ENCODE data around the gene CD3G. TPM values are rescaled to one million over a fixed set of nuclear protein-coding genes. Genes with fewer than 3 reads are reported as not detected.
"Not testable (repeated sequence)": the region's sequence is repeated elsewhere in the genome, so short reads cannot be mapped to it uniquely, and the experiment has no call there.

The CD3G gene
- total RNA-seq, 4 donors from 2014 or later = 0.12 to 0.59 (median 0.37) TPM

- no peak for DNase-seq (ENCODE audit: low spot score in 2 of 2)
- intact Hi-C loops (cut with DNase I; ENCODE audit: low total_unique reads) = no loop called here
- H3K4me3 ChIP-seq (ENCODE audit: low read depth, poor library complexity, severe bottlenecking) = peak overlapping the region; percentile 99
- WGBS, 2 donors = 1% methylated on average over 22 of the region's 22 CpGs
- TF ChIP-seq, protein P1, sequence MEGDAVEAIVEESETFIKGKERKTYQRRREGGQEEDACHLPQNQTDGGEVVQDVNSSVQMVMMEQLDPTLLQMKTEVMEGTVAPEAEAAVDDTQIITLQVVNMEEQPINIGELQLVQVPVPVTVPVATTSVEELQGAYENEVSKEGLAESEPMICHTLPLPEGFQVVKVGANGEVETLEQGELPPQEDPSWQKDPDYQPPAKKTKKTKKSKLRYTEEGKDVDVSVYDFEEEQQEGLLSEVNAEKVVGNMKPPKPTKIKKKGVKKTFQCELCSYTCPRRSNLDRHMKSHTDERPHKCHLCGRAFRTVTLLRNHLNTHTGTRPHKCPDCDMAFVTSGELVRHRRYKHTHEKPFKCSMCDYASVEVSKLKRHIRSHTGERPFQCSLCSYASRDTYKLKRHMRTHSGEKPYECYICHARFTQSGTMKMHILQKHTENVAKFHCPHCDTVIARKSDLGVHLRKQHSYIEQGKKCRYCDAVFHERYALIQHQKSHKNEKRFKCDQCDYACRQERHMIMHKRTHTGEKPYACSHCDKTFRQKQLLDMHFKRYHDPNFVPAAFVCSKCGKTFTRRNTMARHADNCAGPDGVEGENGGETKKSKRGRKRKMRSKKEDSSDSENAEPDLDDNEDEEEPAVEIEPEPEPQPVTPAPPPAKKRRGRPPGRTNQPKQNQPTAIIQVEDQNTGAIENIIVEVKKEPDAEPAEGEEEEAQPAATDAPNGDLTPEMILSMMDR (IDR thresholded peaks at IDR 0.05) = no peak
- no peak for TF ChIP-seq POLR2A (IDR thresholded peaks at IDR 0.05)
Measured at GRCh38 chr11:118401880-118402590, 57.9 kb downstream of the CD3G start.

DNA sequence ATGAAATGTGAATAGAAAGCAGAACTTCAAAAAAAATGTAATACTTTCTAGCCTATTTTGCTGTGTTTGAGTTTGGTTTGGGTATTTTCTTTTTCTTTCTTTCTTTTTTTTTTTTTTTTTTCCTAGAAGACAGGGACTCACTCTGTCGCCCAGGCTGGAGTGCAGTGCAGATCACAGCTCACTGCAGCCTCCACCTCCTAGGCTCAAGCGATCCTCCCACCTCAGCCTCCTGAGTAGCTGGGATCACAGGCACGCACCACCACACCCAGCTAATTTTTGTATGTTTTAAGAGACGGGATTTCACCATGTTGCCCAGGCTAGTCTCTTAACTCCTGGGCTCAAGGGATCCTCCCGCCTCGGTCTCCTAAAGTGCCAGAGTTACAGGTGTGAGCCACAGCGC lies 58.5 kb downstream of the CD3G start:
- intact Hi-C loops (cut with DNase I; ENCODE audit: low total_unique reads); H3K4me3 ChIP-seq (ENCODE audit: low read depth, poor library complexity, severe bottlenecking); DNase-seq (ENCODE audit: low spot score in 2 of 2): not testable (repeated sequence)
- WGBS, 2 donors = 73 to 79% methylated on average over 7 of the region's 7 CpGs

Other genes starting within 250 kb of the CD3G start
- 1 to 10 TPM in 3 of 4 donors, under 1 TPM in 1; 0.25 to 4.0 (median 1.9) TPM for gene SCN4B, start 191.5 kb upstream of the CD3G start, total RNA-seq
- gene SCN2B, start 167.7 kb upstream of the CD3G start, total RNA-seq = under 1 TPM in 1 of 4 donors, not detected in 3; 0.06 TPM
- gene JAML, start 119.3 kb upstream of the CD3G start, total RNA-seq = 1 to 10 TPM in 1 of 4 donors, under 1 TPM in 3; 0.42 to 3.0 (median 0.61) TPM
- gene MPZL3, start 92.0 kb upstream of the CD3G start, total RNA-seq = 100 to 1,000 TPM in 1 of 4 donors, 10 to 100 TPM in 3; 55.9 to 120 (median 91.2) TPM
- gene MPZL2, start 80.0 kb upstream of the CD3G start, total RNA-seq = 10 to 100 TPM; 46.0 to 59.9 (median 53.5) TPM
- gene CD3E, start 39.6 kb upstream of the CD3G start, total RNA-seq = under 1 TPM in 3 of 4 donors, not detected in 1; 0.36 to 0.52 (median 0.46) TPM
- gene CD3D, start 1.6 kb upstream of the CD3G start, total RNA-seq = 1 to 10 TPM in 1 of 4 donors, under 1 TPM in 2, not detected in 1; 0.44 to 5.8 (median 0.46) TPM
- gene UBE4A, start 15.3 kb downstream of the CD3G start, total RNA-seq = 10 to 100 TPM; 40.3 to 46.1 (median 44.4) TPM
- gene ATP5MG, start 57.3 kb downstream of the CD3G start, total RNA-seq = 10 to 100 TPM; 26.7 to 83.6 (median 44.8) TPM
- gene KMT2A, start 92.1 kb downstream of the CD3G start, total RNA-seq = 10 to 100 TPM; 57.8 to 94.6 (median 63.6) TPM
- under 1 TPM in 2 of 4 donors, not detected in 2; 0.27 to 0.42 TPM for gene TTC36, start 183.1 kb downstream of the CD3G start, total RNA-seq
- gene TMEM25, start 186.8 kb downstream of the CD3G start, total RNA-seq = 10 to 100 TPM; 18.8 to 22.8 (median 21.0) TPM
- gene IFT46, start 221.6 kb downstream of the CD3G start, total RNA-seq = 10 to 100 TPM; 14.7 to 20.1 (median 16.1) TPM
- gene ARCN1, start 228.1 kb downstream of the CD3G start, total RNA-seq = 10 to 100 TPM; 61.4 to 81.2 (median 70.7) TPM

Measured in lower leg skin (tissue), 4 donors.